Measurements from ENCODE around the gene COL4A6. TPM values are rescaled to one million over a fixed set of nuclear protein-coding genes. Genes with fewer than 3 reads are reported as not detected.

The COL4A6 gene
- total RNA-seq, 1 donor from 2014 or later = 99.4 TPM

GRCh38 chrX:108245462-108245861 is 192.8 kb downstream of the COL4A6 start:
- TF ChIP-seq CTCF (IDR thresholded peaks at IDR 0.05; ENCODE audit: unreplicated experiment) = no peak
- Mint-ChIP-seq H3K36me3 (no peaks in the 10 kb centered on the region), H3K27me3 (ENCODE audit: low read depth) (no peaks in the 10 kb centered on the region), H3K4me1 (peaks cover 7% of the 10 kb centered on the region), H3K4me3 (no peak overlapping the region), H3K27ac (no peak overlapping the region), H3K9me3 (no peaks in the 10 kb centered on the region)
- no peak for DNase-seq (ENCODE audit: low spot score in 2 of 2, unreplicated experiment in 2 of 2)

- H3K9me3 Mint-ChIP-seq = no peaks in the 10 kb centered on the region
- TF ChIP-seq CTCF (IDR thresholded peaks at IDR 0.05; ENCODE audit: unreplicated experiment) = no peak
- no peak for DNase-seq (ENCODE audit: low spot score in 2 of 2, unreplicated experiment in 2 of 2)
- H3K27ac Mint-ChIP-seq = no peak overlapping the region
- no peak overlapping the region for H3K4me3 Mint-ChIP-seq
- H3K27me3 Mint-ChIP-seq (ENCODE audit: low read depth) = no peaks in the 10 kb centered on the region
- H3K4me1 Mint-ChIP-seq = peaks cover 3% of the 10 kb centered on the region
- H3K36me3 Mint-ChIP-seq = no peaks in the 10 kb centered on the region
Measured at GRCh38 chrX:108235986-108236385, 202.2 kb downstream of the COL4A6 start.

- Mint-ChIP-seq H3K36me3 (peaks cover 2% of the 10 kb centered on the region), H3K4me1 (peaks cover 3% of the 10 kb centered on the region)
Measured at GRCh38 chrX:108230574-108230973, 207.6 kb downstream of the COL4A6 start.

DNA sequence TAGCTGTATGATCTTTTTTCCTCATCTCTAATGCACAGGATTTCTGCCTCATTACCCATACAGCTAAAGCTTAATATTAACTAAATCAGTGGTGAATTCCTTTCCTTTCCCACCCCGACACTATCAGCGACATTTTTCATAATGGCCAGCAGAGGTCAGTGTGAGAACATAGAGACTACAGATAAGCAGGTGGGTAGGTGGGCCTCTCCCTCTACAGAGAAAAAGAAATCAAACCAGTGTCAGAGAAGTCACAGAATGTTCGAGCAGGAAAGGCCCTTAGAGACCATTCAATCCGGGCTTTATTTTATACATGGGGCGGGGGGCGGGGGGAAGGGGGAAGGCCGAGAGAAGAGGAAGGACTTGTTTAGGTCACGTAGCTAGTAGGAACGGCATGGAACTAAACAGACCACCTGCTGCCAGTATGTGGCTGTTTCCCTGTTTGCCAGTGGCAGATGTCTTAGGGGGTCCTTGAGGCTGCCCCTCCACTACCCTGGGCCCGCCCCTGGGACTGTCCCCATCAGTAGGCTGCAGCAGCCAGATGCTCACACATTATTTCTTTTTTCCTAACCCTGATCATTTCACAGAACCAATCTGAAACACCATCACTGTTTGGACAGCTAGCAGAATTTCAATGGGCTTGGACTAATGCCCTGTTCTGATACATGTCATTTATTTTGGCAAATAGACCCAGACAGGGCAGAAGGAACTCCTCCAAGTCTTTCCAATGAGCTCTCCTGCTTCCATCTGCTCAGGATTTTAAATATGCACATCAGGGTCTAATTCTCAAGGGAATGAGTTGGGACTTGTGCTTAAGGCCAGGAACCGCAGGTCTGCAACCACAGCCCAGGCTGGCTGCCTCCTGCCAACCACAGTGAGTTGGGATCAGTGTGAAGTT is 213.2 kb downstream of the COL4A6 start:
- Mint-ChIP-seq H3K4me1 (peaks cover 25% of the 10 kb centered on the region), H3K27me3 (ENCODE audit: low read depth) (no peaks in the 10 kb centered on the region), H3K27ac (peak overlapping the region; percentile 10), H3K36me3 (peaks cover 2% of the 10 kb centered on the region), H3K9me3 (no peaks in the 10 kb centered on the region), H3K4me3 (no peak overlapping the region)
- peak; percentile 61 for TF ChIP-seq CTCF (IDR thresholded peaks at IDR 0.05; ENCODE audit: unreplicated experiment)
- peak in 1 of 2 experiments; percentile 39 for DNase-seq (ENCODE audit: low spot score in 2 of 2, unreplicated experiment in 2 of 2)

More at GRCh38 chrX:108230574-108230973, 207.6 kb downstream of the COL4A6 start:
- no peak overlapping the region for H3K27ac Mint-ChIP-seq
- no peak for TF ChIP-seq CTCF (IDR thresholded peaks at IDR 0.05; ENCODE audit: unreplicated experiment)
- H3K4me3 Mint-ChIP-seq = no peak overlapping the region
- no peaks in the 10 kb centered on the region for H3K9me3 Mint-ChIP-seq
- no peaks in the 10 kb centered on the region for H3K27me3 Mint-ChIP-seq (ENCODE audit: low read depth)
- no peak for DNase-seq (ENCODE audit: low spot score in 2 of 2, unreplicated experiment in 2 of 2)

DNA sequence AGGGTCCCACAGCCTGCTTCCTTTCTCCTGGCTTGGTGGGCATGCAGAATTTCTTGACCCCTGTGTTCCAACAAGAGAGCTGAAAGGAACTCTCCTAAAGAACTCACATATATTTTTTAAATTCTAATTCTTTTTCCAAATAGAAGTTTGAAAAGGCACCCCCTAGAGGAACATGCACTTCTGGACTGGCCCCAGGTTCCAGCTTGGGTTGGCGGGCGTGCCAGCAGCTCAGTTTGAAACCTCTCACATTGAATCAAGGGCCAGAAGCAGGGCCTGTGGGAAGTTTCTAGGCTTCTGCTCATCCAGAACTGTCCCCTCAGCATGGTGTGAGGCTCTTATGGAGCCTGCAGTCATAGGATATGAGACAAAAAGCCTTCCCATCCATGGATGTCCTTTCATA is 214.0 kb downstream of the COL4A6 start:
- H3K27ac Mint-ChIP-seq = no peak overlapping the region
- no peaks in the 10 kb centered on the region for H3K27me3 Mint-ChIP-seq (ENCODE audit: low read depth)
- H3K9me3 Mint-ChIP-seq = no peaks in the 10 kb centered on the region
- no peak for TF ChIP-seq CTCF (IDR thresholded peaks at IDR 0.05; ENCODE audit: unreplicated experiment)
- no peak for DNase-seq (ENCODE audit: low spot score in 2 of 2, unreplicated experiment in 2 of 2)
- peaks cover 25% of the 10 kb centered on the region for H3K4me1 Mint-ChIP-seq
- H3K36me3 Mint-ChIP-seq = peaks cover 6% of the 10 kb centered on the region
- H3K4me3 Mint-ChIP-seq = no peak overlapping the region
